ENCODE data around the gene AKAP1. TPM values are rescaled to one million over a fixed set of nuclear protein-coding genes. Genes with fewer than 3 reads are reported as not detected.

The AKAP1 gene
- total RNA-seq, 2 experiments from 2014 or later, result 39.5 to 43.2 TPM

GRCh38 chr17:57144567-57144966 lies 59.5 kb downstream of the AKAP1 start:
- DNase-seq, result no peak
- H3K27ac Mint-ChIP-seq, result no peak overlapping the region

GRCh38 chr17:57145347-57145746 lies 60.3 kb downstream of the AKAP1 start:
- Mint-ChIP-seq H3K9me3 (no peaks in the 10 kb centered on the region), H3K36me3 (no peaks in the 10 kb centered on the region), H3K27me3 (no peaks in the 10 kb centered on the region), H3K4me1 (no peaks in the 10 kb centered on the region), H3K4me3 (no peak overlapping the region), H3K27ac (no peak overlapping the region)
- DNase-seq, result no peak

More at GRCh38 chr17:57144567-57144966, 59.5 kb downstream of the AKAP1 start:
- no peaks in the 10 kb centered on the region for H3K9me3 Mint-ChIP-seq
- no peak overlapping the region for H3K4me3 Mint-ChIP-seq
- no peaks in the 10 kb centered on the region for H3K36me3 Mint-ChIP-seq
- no peaks in the 10 kb centered on the region for H3K27me3 Mint-ChIP-seq
- H3K4me1 Mint-ChIP-seq, result no peaks in the 10 kb centered on the region

GRCh38 chr17:57146273-57146672 lies 61.2 kb downstream of the AKAP1 start:
- no peak overlapping the region for H3K4me3 Mint-ChIP-seq
- no peak for DNase-seq
- H3K4me1 Mint-ChIP-seq, result no peaks in the 10 kb centered on the region
- no peaks in the 10 kb centered on the region for H3K9me3 Mint-ChIP-seq
- H3K27ac Mint-ChIP-seq, result no peak overlapping the region
- no peaks in the 10 kb centered on the region for H3K36me3 Mint-ChIP-seq
- no peaks in the 10 kb centered on the region for H3K27me3 Mint-ChIP-seq

- Mint-ChIP-seq H3K27me3 (peaks cover 6% of the 10 kb centered on the region), H3K9me3 (no peaks in the 10 kb centered on the region), H3K27ac (no peak overlapping the region), H3K4me3 (no peak overlapping the region), H3K36me3 (no peaks in the 10 kb centered on the region), H3K4me1 (no peaks in the 10 kb centered on the region)
- no peak for DNase-seq
These were observed 66.8 kb downstream of the AKAP1 start for GRCh38 chr17:57151798-57152197.

- no peaks in the 10 kb centered on the region for H3K36me3 Mint-ChIP-seq
- H3K27me3 Mint-ChIP-seq, result peaks cover 6% of the 10 kb centered on the region
- no peak overlapping the region for H3K4me3 Mint-ChIP-seq
- H3K4me1 Mint-ChIP-seq, result no peaks in the 10 kb centered on the region
- no peaks in the 10 kb centered on the region for H3K9me3 Mint-ChIP-seq
- DNase-seq, result no peak
- no peak overlapping the region for H3K27ac Mint-ChIP-seq
These were observed 68.0 kb downstream of the AKAP1 start for GRCh38 chr17:57152967-57153528.

- H3K4me1 Mint-ChIP-seq, result no peaks in the 10 kb centered on the region
- no peak for DNase-seq
- H3K36me3 Mint-ChIP-seq, result no peaks in the 10 kb centered on the region
- no peak overlapping the region for H3K4me3 Mint-ChIP-seq
- peaks cover 6% of the 10 kb centered on the region for H3K27me3 Mint-ChIP-seq
- no peak overlapping the region for H3K27ac Mint-ChIP-seq
- no peaks in the 10 kb centered on the region for H3K9me3 Mint-ChIP-seq
These were observed 69.9 kb downstream of the AKAP1 start for GRCh38 chr17:57154921-57155320.

- H3K4me1 Mint-ChIP-seq, result no peaks in the 10 kb centered on the region
- H3K36me3 Mint-ChIP-seq, result peaks cover 1% of the 10 kb centered on the region
- no peak overlapping the region for H3K27ac Mint-ChIP-seq
- DNase-seq, result no peak
- H3K27me3 Mint-ChIP-seq, result no peaks in the 10 kb centered on the region
- H3K9me3 Mint-ChIP-seq, result peaks cover 4% of the 10 kb centered on the region
- no peak overlapping the region for H3K4me3 Mint-ChIP-seq
These were observed 73.3 kb downstream of the AKAP1 start for GRCh38 chr17:57158325-57158724.

GRCh38 chr17:57158795-57159194 lies 73.7 kb downstream of the AKAP1 start:
- Mint-ChIP-seq H3K4me1 (no peaks in the 10 kb centered on the region), H3K27me3 (no peaks in the 10 kb centered on the region), H3K27ac (no peak overlapping the region), H3K9me3 (peaks cover 4% of the 10 kb centered on the region), H3K36me3 (peaks cover 1% of the 10 kb centered on the region), H3K4me3 (no peak overlapping the region)
- no peak for DNase-seq

GRCh38 chr17:57160624-57161023 lies 75.6 kb downstream of the AKAP1 start:
- H3K36me3 Mint-ChIP-seq, result peaks cover 1% of the 10 kb centered on the region
- peaks cover 4% of the 10 kb centered on the region for H3K9me3 Mint-ChIP-seq
- H3K27me3 Mint-ChIP-seq, result peaks cover 4% of the 10 kb centered on the region
- H3K4me3 Mint-ChIP-seq, result no peak overlapping the region
- no peak for DNase-seq
- no peak overlapping the region for H3K27ac Mint-ChIP-seq
- H3K4me1 Mint-ChIP-seq, result no peaks in the 10 kb centered on the region

- Mint-ChIP-seq H3K4me3 (no peak overlapping the region), H3K4me1 (no peaks in the 10 kb centered on the region), H3K27me3 (peaks cover 10% of the 10 kb centered on the region), H3K9me3 (peaks cover 7% of the 10 kb centered on the region), H3K36me3 (peaks cover 1% of the 10 kb centered on the region), H3K27ac (no peak overlapping the region)
- no peak for DNase-seq
These were observed 79.8 kb downstream of the AKAP1 start for GRCh38 chr17:57164814-57165213.

GRCh38 chr17:57165754-57166153 lies 80.7 kb downstream of the AKAP1 start:
- H3K4me1 Mint-ChIP-seq, result no peaks in the 10 kb centered on the region
- DNase-seq, result no peak
- H3K4me3 Mint-ChIP-seq, result no peak overlapping the region
- H3K27ac Mint-ChIP-seq, result no peak overlapping the region
- H3K27me3 Mint-ChIP-seq, result peaks cover 10% of the 10 kb centered on the region
- no peaks in the 10 kb centered on the region for H3K36me3 Mint-ChIP-seq
- H3K9me3 Mint-ChIP-seq, result peaks cover 5% of the 10 kb centered on the region

- no peaks in the 10 kb centered on the region for H3K4me1 Mint-ChIP-seq
- no peaks in the 10 kb centered on the region for H3K36me3 Mint-ChIP-seq
- H3K27me3 Mint-ChIP-seq, result peaks cover 14% of the 10 kb centered on the region
These were observed 81.8 kb downstream of the AKAP1 start for GRCh38 chr17:57166803-57167202.

GRCh38 chr17:57168695-57169094 lies 83.6 kb downstream of the AKAP1 start:
- Mint-ChIP-seq H3K4me3 (no peak overlapping the region), H3K9me3 (peaks cover 3% of the 10 kb centered on the region), H3K36me3 (no peaks in the 10 kb centered on the region), H3K27ac (no peak overlapping the region), H3K27me3 (peaks cover 30% of the 10 kb centered on the region), H3K4me1 (no peaks in the 10 kb centered on the region)
- no peak for DNase-seq

More at GRCh38 chr17:57166803-57167202, 81.8 kb downstream of the AKAP1 start:
- DNase-seq, result no peak
- H3K9me3 Mint-ChIP-seq, result peaks cover 5% of the 10 kb centered on the region
- no peak overlapping the region for H3K27ac Mint-ChIP-seq
- H3K4me3 Mint-ChIP-seq, result no peak overlapping the region

GRCh38 chr17:57170866-57171265 lies 85.8 kb downstream of the AKAP1 start:
- H3K36me3 Mint-ChIP-seq, result no peaks in the 10 kb centered on the region

More at GRCh38 chr17:57170866-57171265, 85.8 kb downstream of the AKAP1 start:
- Mint-ChIP-seq H3K27ac (no peak overlapping the region), H3K4me3 (no peak overlapping the region), H3K27me3 (peaks cover 41% of the 10 kb centered on the region), H3K4me1 (no peaks in the 10 kb centered on the region), H3K9me3 (peaks cover 3% of the 10 kb centered on the region)
- no peak for DNase-seq

All from activated naive CD8-positive, alpha-beta T cell treated with anti-CD3 and anti-CD28 coated beads for 36 hours (primary cell).